ENCODE results near the gene PRR15L. TPM values are rescaled to one million over a fixed set of nuclear protein-coding genes. Genes with fewer than 3 reads are reported as not detected.

The PRR15L gene
- total and polyA plus RNA-seq, 2 donors (not counting 1 experiment from before 2014, with no cell fraction given) = not detected

GRCh38 chr17:47914306-47914948 is 43.3 kb downstream of the PRR15L start:
- H3K9me3 ChIP-seq (ENCODE audit: control insufficient read depth, insufficient read depth, low read depth, low read length) = no peaks in the 10 kb centered on the region
- no peaks in the 10 kb centered on the region for H3K27me3 ChIP-seq (ENCODE audit: control insufficient read depth, insufficient read depth, low read length)
- H4K20me1 ChIP-seq (ENCODE audit: control insufficient read depth, extremely low read depth, insufficient read depth, low read length) = no peaks in the 10 kb centered on the region
- H3K27ac ChIP-seq (ENCODE audit: insufficient read depth, low read length) = no peak overlapping the region
- no peak overlapping the region for H2AFZ ChIP-seq (ENCODE audit: low read length)
- TF ChIP-seq, protein P1, sequence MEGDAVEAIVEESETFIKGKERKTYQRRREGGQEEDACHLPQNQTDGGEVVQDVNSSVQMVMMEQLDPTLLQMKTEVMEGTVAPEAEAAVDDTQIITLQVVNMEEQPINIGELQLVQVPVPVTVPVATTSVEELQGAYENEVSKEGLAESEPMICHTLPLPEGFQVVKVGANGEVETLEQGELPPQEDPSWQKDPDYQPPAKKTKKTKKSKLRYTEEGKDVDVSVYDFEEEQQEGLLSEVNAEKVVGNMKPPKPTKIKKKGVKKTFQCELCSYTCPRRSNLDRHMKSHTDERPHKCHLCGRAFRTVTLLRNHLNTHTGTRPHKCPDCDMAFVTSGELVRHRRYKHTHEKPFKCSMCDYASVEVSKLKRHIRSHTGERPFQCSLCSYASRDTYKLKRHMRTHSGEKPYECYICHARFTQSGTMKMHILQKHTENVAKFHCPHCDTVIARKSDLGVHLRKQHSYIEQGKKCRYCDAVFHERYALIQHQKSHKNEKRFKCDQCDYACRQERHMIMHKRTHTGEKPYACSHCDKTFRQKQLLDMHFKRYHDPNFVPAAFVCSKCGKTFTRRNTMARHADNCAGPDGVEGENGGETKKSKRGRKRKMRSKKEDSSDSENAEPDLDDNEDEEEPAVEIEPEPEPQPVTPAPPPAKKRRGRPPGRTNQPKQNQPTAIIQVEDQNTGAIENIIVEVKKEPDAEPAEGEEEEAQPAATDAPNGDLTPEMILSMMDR (conservative IDR thresholded peaks at IDR 0.05 in 1 of 2, IDR thresholded peaks at IDR 0.05 in 1 of 2; ENCODE audit: low read depth in 1 of 2, low read length in 2 of 2) = no peak
- TF ChIP-seq EZH2 (IDR thresholded peaks at IDR 0.05; ENCODE audit: low read length, missing control alignments) = no peak
- no peak overlapping the region for H3K4me2 ChIP-seq (ENCODE audit: extremely low read depth, insufficient read depth, low read length)
- H3K4me1 ChIP-seq (ENCODE audit: control insufficient read depth, extremely low read depth, insufficient read depth, low read length) = no peaks in the 10 kb centered on the region
- peaks cover 3% of the 10 kb centered on the region for H3K36me3 ChIP-seq (ENCODE audit: control insufficient read depth, insufficient read depth, low read length)
- no peak overlapping the region for H3K9ac ChIP-seq (ENCODE audit: insufficient read depth, low read length)
- DNase-seq (ENCODE audit: low read depth in 2 of 2) = no peak
- no peaks in the 10 kb centered on the region for H3K79me2 ChIP-seq (ENCODE audit: control insufficient read depth, insufficient read depth, low read length)
- H3K4me3 ChIP-seq (replicated peaks in 1 of 4; ENCODE audit: control extremely low read depth in 1 of 4, insufficient read depth in 1 of 4, low read depth in 3 of 4, low read length in 4 of 4) = no peak overlapping the region

GRCh38 chr17:47913050-47913449 is 44.6 kb downstream of the PRR15L start:
- Histone ChIP-seq H3K36me3 (ENCODE audit: control insufficient read depth, insufficient read depth, low read length) (peaks cover 3% of the 10 kb centered on the region), H2AFZ (ENCODE audit: low read length) (no peak overlapping the region), H4K20me1 (ENCODE audit: control insufficient read depth, extremely low read depth, insufficient read depth, low read length) (no peaks in the 10 kb centered on the region), H3K4me1 (ENCODE audit: control insufficient read depth, extremely low read depth, insufficient read depth, low read length) (no peaks in the 10 kb centered on the region), H3K27ac (ENCODE audit: insufficient read depth, low read length) (no peak overlapping the region), H3K9me3 (ENCODE audit: control insufficient read depth, insufficient read depth, low read depth, low read length) (no peaks in the 10 kb centered on the region), H3K4me2 (ENCODE audit: extremely low read depth, insufficient read depth, low read length) (no peak overlapping the region), H3K9ac (ENCODE audit: insufficient read depth, low read length) (no peak overlapping the region), H3K4me3 (replicated peaks in 1 of 4; ENCODE audit: control extremely low read depth in 1 of 4, insufficient read depth in 1 of 4, low read depth in 3 of 4, low read length in 4 of 4) (no peak overlapping the region), H3K79me2 (ENCODE audit: control insufficient read depth, insufficient read depth, low read length) (no peaks in the 10 kb centered on the region), H3K27me3 (ENCODE audit: control insufficient read depth, insufficient read depth, low read length) (no peaks in the 10 kb centered on the region)
- no peak for DNase-seq (ENCODE audit: low read depth in 2 of 2)
- no peak for TF ChIP-seq EZH2 (IDR thresholded peaks at IDR 0.05; ENCODE audit: low read length, missing control alignments)
- TF ChIP-seq, protein P1 (conservative IDR thresholded peaks at IDR 0.05 in 1 of 2, IDR thresholded peaks at IDR 0.05 in 1 of 2; ENCODE audit: low read depth in 1 of 2, low read length in 2 of 2) = no peak

GRCh38 chr17:47907932-47908562 is 49.6 kb downstream of the PRR15L start:
- Histone ChIP-seq H3K4me1 (ENCODE audit: control insufficient read depth, extremely low read depth, insufficient read depth, low read length) (peaks cover 6% of the 10 kb centered on the region), H3K4me3 (replicated peaks in 1 of 4; ENCODE audit: control extremely low read depth in 1 of 4, insufficient read depth in 1 of 4, low read depth in 3 of 4, low read length in 4 of 4) (no peak overlapping the region), H2AFZ (ENCODE audit: low read length) (no peak overlapping the region), H3K9ac (ENCODE audit: insufficient read depth, low read length) (no peak overlapping the region), H3K79me2 (ENCODE audit: control insufficient read depth, insufficient read depth, low read length) (peaks cover 2% of the 10 kb centered on the region), H3K27me3 (ENCODE audit: control insufficient read depth, insufficient read depth, low read length) (no peaks in the 10 kb centered on the region), H3K27ac (ENCODE audit: insufficient read depth, low read length) (no peak overlapping the region), H3K4me2 (ENCODE audit: extremely low read depth, insufficient read depth, low read length) (peak overlapping the region; percentile 71), H4K20me1 (ENCODE audit: control insufficient read depth, extremely low read depth, insufficient read depth, low read length) (no peaks in the 10 kb centered on the region), H3K36me3 (ENCODE audit: control insufficient read depth, insufficient read depth, low read length) (no peaks in the 10 kb centered on the region), H3K9me3 (ENCODE audit: control insufficient read depth, insufficient read depth, low read depth, low read length) (no peaks in the 10 kb centered on the region)
- DNase-seq (ENCODE audit: low read depth in 2 of 2) = no peak
- TF ChIP-seq, protein P1 (conservative IDR thresholded peaks at IDR 0.05 in 1 of 2, IDR thresholded peaks at IDR 0.05 in 1 of 2; ENCODE audit: low read depth in 1 of 2, low read length in 2 of 2) = no peak
- TF ChIP-seq EZH2 (IDR thresholded peaks at IDR 0.05; ENCODE audit: low read length, missing control alignments) = no peak
